HFF-Myc (cell line): Measurements from ENCODE around the gene SKI.
A peak's percentile ranks its signal among the peaks of the same experiment; 100 is the strongest.

Experiments used
- DNase-seq: peaks from one replicate; pipeline ENCODE4 v3.0.0-alpha.2; 2011; ENCODE audit warnings: low read depth; ENCODE audit errors: extremely low read depth
- H3K4me3 ChIP-seq: replicated peaks from 2 replicates; pipeline ENCODE4 v1.5.1; 2011; ENCODE audit warnings: low read depth, mild to moderate bottlenecking, control low read depth, low read length
- CTCF ChIP-seq: IDR thresholded peaks from 2 replicates; pipeline ENCODE4 v1.5.1; 2012; ENCODE audit warnings: mild to moderate bottlenecking, low read depth, low read length, control low read depth; ENCODE audit errors: missing control alignments

Gene SKI

GRCh38 chr1:2205191-2205952, 22.7 kb upstream of the SKI start:
- TF ChIP-seq CTCF: no peak
- H3K4me3 ChIP-seq: peak overlapping the region; percentile 42
- DNase-seq: no peak

- peak overlapping the region; percentile 19 for H3K4me3 ChIP-seq
- no peak for TF ChIP-seq CTCF
- no peak for DNase-seq
These were observed 21.2 kb upstream of the SKI start for GRCh38 chr1:2206813-2207487.

GRCh38 chr1:2208309-2209239, 19.5 kb upstream of the SKI start:
- no peak for TF ChIP-seq CTCF
- H3K4me3 ChIP-seq: peak overlapping the region; percentile 24
- no peak for DNase-seq

- H3K4me3 ChIP-seq: no peak overlapping the region
- no peak for DNase-seq
- no peak for TF ChIP-seq CTCF
These were observed 18.6 kb upstream of the SKI start for GRCh38 chr1:2209400-2210083.

- TF ChIP-seq CTCF: no peak
- no peak for DNase-seq
- no peak overlapping the region for H3K4me3 ChIP-seq
These were observed 17.9 kb upstream of the SKI start for GRCh38 chr1:2210084-2210653.

GRCh38 chr1:2210786-2211185, 17.3 kb upstream of the SKI start:
- no peak for TF ChIP-seq CTCF
- H3K4me3 ChIP-seq: no peak overlapping the region
- no peak for DNase-seq
